Right atrium auricular region (tissue), 2 donors: ENCODE results near the gene QRSL1. TPM values are rescaled to one million over a fixed set of nuclear protein-coding genes. Genes with fewer than 3 reads are reported as not detected.

ENCODE experiments used
- DNase-seq: peaks from one replicate; pipeline ENCODE4 v3.0.0-alpha.2; 2019; ENCODE audit warnings: low spot score
- H3K27ac ChIP-seq, 2 donors: fragments of 200-600 bp; sonication (generic); 1 replicate in 1 of 2; 2 replicates in 1 of 2; pipeline ENCODE4 v1.5.1; 2016 to 2019
- H3K27me3 ChIP-seq, 2 donors: fragments of 200-600 bp; sonication (generic); one replicate each; pipeline versions ENCODE4 v1.5.1 to v1.6.0; 2017 to 2019
- H3K36me3 ChIP-seq: fragments of 200-600 bp; sonication (generic); one replicate; pipeline ENCODE4 v1.5.1; 2016
- H3K4me1 ChIP-seq, 2 donors: fragments of 200-600 bp; sonication (generic); one replicate each; pipeline versions ENCODE4 v1.5.1 to v1.6.0; 2017 to 2019
- H3K4me3 ChIP-seq, 2 donors: fragments of 200-600 bp; sonication (generic); 1 replicate in 1 of 2; 2 replicates in 1 of 2; pipeline ENCODE4 v1.5.1; 2017 to 2019; ENCODE audit warnings: mild to moderate bottlenecking in 1 of 2, moderate library complexity in 1 of 2
- H3K9me3 ChIP-seq, 2 donors: fragments of 200-600 bp; sonication (generic); one replicate each; pipeline ENCODE4 v1.5.1; 2019
- CTCF ChIP-seq, 2 donors: fragments of 200-600 bp; sonication (generic); IDR thresholded peaks; one replicate each; pipeline ENCODE4 v1.5.1; 2019; ENCODE audit warnings: antibody characterized with exemption in 2 of 2
- total RNA-seq, 2 donors: library from RNA; depleted of rRNA; stranded (reverse); fragments of >200 nt; gene quantifications; one replicate each; pipeline ENCODE4 v1.1.0, GENCODE V29; 2016

The QRSL1 gene
- total RNA-seq, 2 donors from 2014 or later: 7.0 to 17.1 TPM

GRCh38 chr6:106643061-106643460 is 13.7 kb downstream of the QRSL1 start:
- Histone ChIP-seq H3K4me1 (no peaks in the 10 kb centered on the region), H3K4me3 (no peak overlapping the region), H3K27ac (no peak overlapping the region), H3K36me3 (peaks cover 41% of the 10 kb centered on the region), H3K27me3 (no peaks in the 10 kb centered on the region), H3K9me3 (no peaks in the 10 kb centered on the region)
- TF ChIP-seq CTCF (IDR thresholded peaks at IDR 0.05): no peak
- DNase-seq: no peak

DNA sequence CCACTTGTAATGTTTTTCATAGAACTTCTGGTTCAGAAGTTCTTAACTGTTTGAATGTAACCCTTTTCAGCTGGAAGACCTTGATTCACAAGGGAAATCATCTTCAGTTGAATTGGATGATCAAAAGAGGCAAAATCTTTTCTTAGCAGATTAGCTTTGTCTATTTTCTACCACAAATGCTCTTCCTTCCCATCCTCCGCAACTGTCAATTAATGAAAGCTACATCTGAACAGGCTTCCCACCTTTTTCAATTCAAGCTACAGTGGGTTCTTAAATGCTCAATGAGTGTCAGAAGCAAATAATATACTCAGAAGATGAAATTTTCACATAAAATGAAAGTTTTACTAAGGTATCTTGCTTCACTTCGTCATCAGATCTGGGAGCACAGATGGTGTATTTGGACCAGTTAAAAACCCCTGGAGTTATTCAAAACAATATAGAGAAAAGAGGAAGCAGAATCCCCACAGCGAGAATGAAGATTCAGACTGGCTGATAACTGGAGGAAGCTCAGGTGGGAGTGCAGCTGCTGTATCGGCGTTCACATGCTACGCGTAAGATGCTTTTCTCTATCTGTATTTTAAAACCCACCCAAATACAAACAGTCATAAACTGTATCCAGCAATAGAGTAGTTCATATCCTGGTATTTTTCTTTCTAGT is 19.4 kb downstream of the QRSL1 start:
- Histone ChIP-seq H3K4me1 (no peaks in the 10 kb centered on the region), H3K27me3 (no peaks in the 10 kb centered on the region), H3K9me3 (no peaks in the 10 kb centered on the region), H3K36me3 (peaks cover 71% of the 10 kb centered on the region), H3K4me3 (no peak overlapping the region), H3K27ac (no peak overlapping the region)
- no peak for DNase-seq
- no peak for TF ChIP-seq CTCF (IDR thresholded peaks at IDR 0.05)

- DNase-seq: no peak
- Histone ChIP-seq H3K4me1 (no peaks in the 10 kb centered on the region), H3K4me3 (no peak overlapping the region), H3K9me3 (peaks cover 0 to 12% of the 10 kb centered on the region in 2 donors), H3K27ac (no peak overlapping the region), H3K27me3 (no peaks in the 10 kb centered on the region), H3K36me3 (peaks cover 81% of the 10 kb centered on the region)
- no peak for TF ChIP-seq CTCF (IDR thresholded peaks at IDR 0.05)
Observed at GRCh38 chr6:106658469-106658868, 29.1 kb downstream of the QRSL1 start.

- Histone ChIP-seq H3K27ac (no peak overlapping the region), H3K36me3 (peaks cover 77% of the 10 kb centered on the region), H3K4me1 (no peaks in the 10 kb centered on the region), H3K4me3 (no peak overlapping the region), H3K27me3 (no peaks in the 10 kb centered on the region), H3K9me3 (peaks cover 0 to 12% of the 10 kb centered on the region in 2 donors)
- TF ChIP-seq CTCF (IDR thresholded peaks at IDR 0.05): no peak
- no peak for DNase-seq
Observed at GRCh38 chr6:106659859-106660258, 30.5 kb downstream of the QRSL1 start.

DNA sequence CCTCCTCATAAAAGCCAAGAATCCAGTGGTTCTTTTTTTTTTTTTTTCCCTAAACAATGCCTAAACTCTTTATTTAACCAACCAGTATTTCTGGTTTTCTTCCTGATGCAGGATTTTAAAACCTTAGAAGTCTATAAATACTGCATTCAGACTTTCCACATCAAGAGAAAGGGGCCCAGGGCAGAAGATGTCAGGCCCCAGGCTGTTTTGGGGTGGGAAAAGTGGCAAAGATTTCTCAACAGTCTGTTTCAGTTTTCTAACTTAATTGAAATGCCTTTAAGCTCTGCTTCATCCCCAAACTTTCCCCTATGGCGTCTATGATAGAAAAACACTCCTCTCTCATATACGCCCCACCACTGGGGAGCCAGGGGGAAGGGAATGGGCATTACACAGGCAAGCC is 33.1 kb downstream of the QRSL1 start:
- TF ChIP-seq CTCF (IDR thresholded peaks at IDR 0.05): no peak
- Histone ChIP-seq H3K4me1 (no peaks in the 10 kb centered on the region), H3K27me3 (no peaks in the 10 kb centered on the region), H3K4me3 (no peak overlapping the region), H3K27ac (no peak overlapping the region), H3K36me3 (peaks cover 70% of the 10 kb centered on the region), H3K9me3 (peaks cover 0 to 12% of the 10 kb centered on the region in 2 donors)
- no peak for DNase-seq
